Measurements from ENCODE around the gene TMEM200A.

Gene TMEM200A

DNA sequence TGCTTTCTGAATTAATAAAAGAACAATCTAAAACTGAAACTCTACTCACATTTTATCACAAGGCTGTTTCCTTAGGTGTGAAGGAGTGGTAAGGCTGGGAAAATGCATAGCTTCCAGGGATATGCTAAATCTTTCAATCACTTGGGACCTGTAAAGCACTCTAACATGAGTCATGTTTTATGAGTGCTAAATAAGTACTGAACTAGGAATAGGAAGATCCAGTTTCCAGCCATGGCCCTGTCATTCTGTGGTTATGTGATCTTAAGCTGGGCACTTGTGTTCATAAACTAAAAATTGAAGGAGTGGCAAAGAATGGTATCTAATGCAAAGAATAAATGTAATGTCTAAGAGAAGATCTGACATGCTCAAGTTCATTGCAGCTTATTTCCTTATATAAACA, 6.1 kb upstream of the TMEM200A start:
- Histone ChIP-seq H2AFZ (ENCODE audit: low read depth, low read length, severe bottlenecking) (no peak overlapping the region), H4K20me1 (ENCODE audit: low read depth, low read length) (no peaks in the 10 kb centered on the region), H3K9me2 (replicated peaks; ENCODE audit: insufficient read depth, low read length) (no peaks in the 10 kb centered on the region), H3K27me3 (ENCODE audit: low read length) (no peaks in the 10 kb centered on the region), H3F3A (ENCODE audit: insufficient read depth) (no peaks in the 10 kb centered on the region), H3K27ac (ENCODE audit: low read depth, low read length) (no peak overlapping the region), H3K4me3 (ENCODE audit: insufficient read depth, low read length, poor library complexity, severe bottlenecking) (no peak overlapping the region), H3K79me2 (ENCODE audit: insufficient read depth, low read length) (no peaks in the 10 kb centered on the region), H3K36me3 (ENCODE audit: low read length) (no peaks in the 10 kb centered on the region), H3K9me3 (ENCODE audit: insufficient read depth, low read length) (no peaks in the 10 kb centered on the region), H3K4me2 (ENCODE audit: low read depth, low read length, poor library complexity, severe bottlenecking) (no peak overlapping the region), H3K9ac (ENCODE audit: low read length) (no peak overlapping the region)
- TF ChIP-seq, protein P1, sequence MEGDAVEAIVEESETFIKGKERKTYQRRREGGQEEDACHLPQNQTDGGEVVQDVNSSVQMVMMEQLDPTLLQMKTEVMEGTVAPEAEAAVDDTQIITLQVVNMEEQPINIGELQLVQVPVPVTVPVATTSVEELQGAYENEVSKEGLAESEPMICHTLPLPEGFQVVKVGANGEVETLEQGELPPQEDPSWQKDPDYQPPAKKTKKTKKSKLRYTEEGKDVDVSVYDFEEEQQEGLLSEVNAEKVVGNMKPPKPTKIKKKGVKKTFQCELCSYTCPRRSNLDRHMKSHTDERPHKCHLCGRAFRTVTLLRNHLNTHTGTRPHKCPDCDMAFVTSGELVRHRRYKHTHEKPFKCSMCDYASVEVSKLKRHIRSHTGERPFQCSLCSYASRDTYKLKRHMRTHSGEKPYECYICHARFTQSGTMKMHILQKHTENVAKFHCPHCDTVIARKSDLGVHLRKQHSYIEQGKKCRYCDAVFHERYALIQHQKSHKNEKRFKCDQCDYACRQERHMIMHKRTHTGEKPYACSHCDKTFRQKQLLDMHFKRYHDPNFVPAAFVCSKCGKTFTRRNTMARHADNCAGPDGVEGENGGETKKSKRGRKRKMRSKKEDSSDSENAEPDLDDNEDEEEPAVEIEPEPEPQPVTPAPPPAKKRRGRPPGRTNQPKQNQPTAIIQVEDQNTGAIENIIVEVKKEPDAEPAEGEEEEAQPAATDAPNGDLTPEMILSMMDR (IDR thresholded peaks at IDR 0.05; ENCODE audit: insufficient read depth, low read length, poor library complexity, severe bottlenecking): no peak
- TF ChIP-seq EZH2phosphoT487 (conservative IDR thresholded peaks at IDR 0.05; ENCODE audit: low read length): no peak

DNA sequence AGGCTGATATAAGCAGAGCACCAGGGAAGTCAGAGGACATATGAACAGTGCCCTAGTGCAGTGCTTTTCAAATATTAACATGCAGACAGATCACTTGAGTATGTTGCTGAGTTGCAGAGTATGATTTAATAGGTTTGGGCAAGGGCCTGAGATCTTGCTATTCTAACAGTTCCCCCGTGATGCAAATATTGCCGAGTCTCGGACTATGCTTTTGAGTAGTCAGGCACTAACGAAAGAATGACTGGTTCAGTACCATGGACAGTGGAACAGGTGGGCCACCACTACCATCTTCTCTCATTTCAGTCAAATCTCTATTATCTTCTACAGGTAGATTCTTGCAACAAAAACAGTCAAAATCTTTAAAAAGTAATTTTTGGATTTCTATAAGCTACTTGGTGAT, 3.7 kb upstream of the TMEM200A start:
- H3K4me3 ChIP-seq (ENCODE audit: insufficient read depth, low read length, poor library complexity, severe bottlenecking): no peak overlapping the region
- H3F3A ChIP-seq (ENCODE audit: insufficient read depth): no peaks in the 10 kb centered on the region
- H3K4me2 ChIP-seq (ENCODE audit: low read depth, low read length, poor library complexity, severe bottlenecking): no peak overlapping the region
- no peak overlapping the region for H2AFZ ChIP-seq (ENCODE audit: low read depth, low read length, severe bottlenecking)
- no peaks in the 10 kb centered on the region for H3K79me2 ChIP-seq (ENCODE audit: insufficient read depth, low read length)
- H3K27me3 ChIP-seq (ENCODE audit: low read length): no peaks in the 10 kb centered on the region
- no peaks in the 10 kb centered on the region for H3K36me3 ChIP-seq (ENCODE audit: low read length)
- H3K9me3 ChIP-seq (ENCODE audit: insufficient read depth, low read length): no peaks in the 10 kb centered on the region
- no peaks in the 10 kb centered on the region for H3K9me2 ChIP-seq (replicated peaks; ENCODE audit: insufficient read depth, low read length)
- H4K20me1 ChIP-seq (ENCODE audit: low read depth, low read length): no peaks in the 10 kb centered on the region
- H3K9ac ChIP-seq (ENCODE audit: low read length): no peak overlapping the region
- TF ChIP-seq EZH2phosphoT487 (conservative IDR thresholded peaks at IDR 0.05; ENCODE audit: low read length): no peak
- TF ChIP-seq, protein P1 (IDR thresholded peaks at IDR 0.05; ENCODE audit: insufficient read depth, low read length, poor library complexity, severe bottlenecking): no peak
- H3K27ac ChIP-seq (ENCODE audit: low read depth, low read length): no peak overlapping the region

- Histone ChIP-seq H3K9me3 (ENCODE audit: insufficient read depth, low read length) (no peaks in the 10 kb centered on the region), H3K9ac (ENCODE audit: low read length) (no peak overlapping the region), H3K36me3 (ENCODE audit: low read length) (no peaks in the 10 kb centered on the region), H3K4me3 (ENCODE audit: insufficient read depth, low read length, poor library complexity, severe bottlenecking) (no peak overlapping the region), H3K79me2 (ENCODE audit: insufficient read depth, low read length) (no peaks in the 10 kb centered on the region), H4K20me1 (ENCODE audit: low read depth, low read length) (no peaks in the 10 kb centered on the region), H2AFZ (ENCODE audit: low read depth, low read length, severe bottlenecking) (no peak overlapping the region), H3K4me2 (ENCODE audit: low read depth, low read length, poor library complexity, severe bottlenecking) (no peak overlapping the region), H3K27me3 (ENCODE audit: low read length) (no peaks in the 10 kb centered on the region), H3F3A (ENCODE audit: insufficient read depth) (no peaks in the 10 kb centered on the region), H3K9me2 (replicated peaks; ENCODE audit: insufficient read depth, low read length) (no peaks in the 10 kb centered on the region), H3K27ac (ENCODE audit: low read depth, low read length) (no peak overlapping the region)
- TF ChIP-seq, protein P1 (IDR thresholded peaks at IDR 0.05; ENCODE audit: insufficient read depth, low read length, poor library complexity, severe bottlenecking): no peak
- no peak for TF ChIP-seq EZH2phosphoT487 (conservative IDR thresholded peaks at IDR 0.05; ENCODE audit: low read length)
These were observed 1.5 kb upstream of the TMEM200A start for GRCh38 chr6:130364224-130364780.
